GM13977 (cell line): Measurements from ENCODE around the gene C6orf89.

Source experiments
- DNase-seq: peaks from one replicate; pipeline ENCODE4 v3.0.0; 2012; ENCODE audit warnings: low spot score
- in situ Hi-C: fragments of 300-500 bp; cut with MboI; formaldehyde crosslinking; loops from one replicate; pipeline ENCODE4 v1.12.0; 2022; ENCODE audit warnings: low sequenced_read_pairs, low pct_unique_long_range_greater_than_20kb, mixed read lengths, inconsistent platforms; ENCODE audit not compliant: unreplicated experiment
- TF ChIP-seq, protein P1 (sequence below): IDR thresholded peaks from 2 replicates; pipeline ENCODE4 v1.5.1; 2012; ENCODE audit warnings: mild to moderate bottlenecking, control low read depth; ENCODE audit not compliant: insufficient read depth; ENCODE audit errors: extremely low read depth, missing control alignments

C6orf89 gene

GRCh38 chr6:36928547-36928918 is 42.8 kb downstream of the C6orf89 start:
- in situ Hi-C loops: no loop called here
- TF ChIP-seq, protein P1, sequence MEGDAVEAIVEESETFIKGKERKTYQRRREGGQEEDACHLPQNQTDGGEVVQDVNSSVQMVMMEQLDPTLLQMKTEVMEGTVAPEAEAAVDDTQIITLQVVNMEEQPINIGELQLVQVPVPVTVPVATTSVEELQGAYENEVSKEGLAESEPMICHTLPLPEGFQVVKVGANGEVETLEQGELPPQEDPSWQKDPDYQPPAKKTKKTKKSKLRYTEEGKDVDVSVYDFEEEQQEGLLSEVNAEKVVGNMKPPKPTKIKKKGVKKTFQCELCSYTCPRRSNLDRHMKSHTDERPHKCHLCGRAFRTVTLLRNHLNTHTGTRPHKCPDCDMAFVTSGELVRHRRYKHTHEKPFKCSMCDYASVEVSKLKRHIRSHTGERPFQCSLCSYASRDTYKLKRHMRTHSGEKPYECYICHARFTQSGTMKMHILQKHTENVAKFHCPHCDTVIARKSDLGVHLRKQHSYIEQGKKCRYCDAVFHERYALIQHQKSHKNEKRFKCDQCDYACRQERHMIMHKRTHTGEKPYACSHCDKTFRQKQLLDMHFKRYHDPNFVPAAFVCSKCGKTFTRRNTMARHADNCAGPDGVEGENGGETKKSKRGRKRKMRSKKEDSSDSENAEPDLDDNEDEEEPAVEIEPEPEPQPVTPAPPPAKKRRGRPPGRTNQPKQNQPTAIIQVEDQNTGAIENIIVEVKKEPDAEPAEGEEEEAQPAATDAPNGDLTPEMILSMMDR: no peak

GRCh38 chr6:36929152-36929551 is 43.4 kb downstream of the C6orf89 start:
- in situ Hi-C loops: no loop called here
- TF ChIP-seq, protein P1: no peak
- no peak for DNase-seq

More at GRCh38 chr6:36928547-36928918, 42.8 kb downstream of the C6orf89 start:
- no peak for DNase-seq

GRCh38 chr6:36929607-36930006 is 43.9 kb downstream of the C6orf89 start:
- in situ Hi-C loops: no loop called here
- DNase-seq: no peak
- TF ChIP-seq, protein P1: no peak

DNA sequence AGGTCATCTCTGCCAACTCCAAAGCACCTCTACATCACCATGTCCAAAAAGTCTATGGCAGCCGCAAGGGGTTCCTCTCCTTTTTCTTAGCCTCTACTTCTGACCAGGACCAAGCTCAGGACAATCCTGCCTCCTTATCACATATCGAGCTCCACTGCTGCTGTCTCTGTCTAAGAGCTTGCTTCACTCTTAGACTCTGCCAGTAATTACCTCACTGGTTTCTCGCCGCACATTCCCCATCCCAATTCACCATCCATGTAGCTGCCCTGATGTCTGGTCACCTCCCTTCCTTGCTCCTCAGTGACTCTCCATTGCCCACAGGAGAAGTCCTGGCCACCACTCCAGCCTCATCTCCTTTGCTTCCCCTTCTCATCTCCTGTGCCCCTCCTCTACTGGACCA is 44.7 kb downstream of the C6orf89 start:
- TF ChIP-seq, protein P1: no peak
- in situ Hi-C loops: no loop called here

DNA sequence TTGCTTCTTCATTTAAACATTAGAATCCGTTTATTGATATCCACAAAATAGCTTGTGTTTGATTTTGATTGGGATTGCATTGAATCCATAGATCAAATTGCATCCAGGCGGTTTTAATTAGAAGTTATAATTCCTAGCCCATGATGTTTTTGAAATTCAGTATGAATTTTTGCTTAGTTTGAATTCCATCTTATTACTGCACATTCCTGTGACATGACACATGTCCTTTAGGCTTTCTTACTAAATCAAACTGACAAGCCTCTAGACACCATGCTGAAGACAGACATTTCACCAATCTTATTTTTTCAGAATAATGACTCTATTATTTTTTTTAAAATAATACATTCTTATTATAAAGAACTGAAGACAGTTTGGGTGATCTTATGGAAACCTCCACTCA is 47.4 kb downstream of the C6orf89 start:
- in situ Hi-C loops: no loop called here
- TF ChIP-seq, protein P1: no peak
- DNase-seq: no peak

More for the DNA sequence above, 44.7 kb downstream of the C6orf89 start:
- DNase-seq: no peak

GRCh38 chr6:36933519-36933918 is 47.8 kb downstream of the C6orf89 start:
- no peak for DNase-seq
- TF ChIP-seq, protein P1: no peak
- in situ Hi-C loops: no loop called here

GRCh38 chr6:36934901-36935300 is 49.1 kb downstream of the C6orf89 start:
- no peak for DNase-seq
- in situ Hi-C loops: no loop called here

More at GRCh38 chr6:36934901-36935300, 49.1 kb downstream of the C6orf89 start:
- TF ChIP-seq, protein P1: no peak
